ENCODE results near the gene IFNA21.

DNA sequence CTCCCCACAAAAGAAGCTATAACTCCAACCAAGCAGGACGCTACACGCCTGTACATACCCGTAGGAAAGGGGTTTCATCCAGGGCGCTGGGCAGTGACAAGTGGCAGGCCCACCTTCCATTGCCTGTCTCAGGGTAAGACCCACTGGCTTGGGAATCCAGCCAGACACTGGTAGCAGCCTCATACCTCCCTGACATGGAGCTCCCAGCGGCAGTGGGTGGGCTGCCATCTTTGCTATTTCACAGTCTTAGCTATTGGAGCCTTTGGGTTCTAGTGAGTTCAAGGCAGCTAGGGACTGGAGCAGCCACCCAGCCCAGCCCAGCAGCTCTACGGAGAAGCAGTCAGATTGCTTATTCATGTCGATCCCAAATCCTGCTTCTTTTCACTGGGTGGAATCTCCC, 43.9 kb upstream of the IFNA21 start:
- TF ChIP-seq, protein P1, sequence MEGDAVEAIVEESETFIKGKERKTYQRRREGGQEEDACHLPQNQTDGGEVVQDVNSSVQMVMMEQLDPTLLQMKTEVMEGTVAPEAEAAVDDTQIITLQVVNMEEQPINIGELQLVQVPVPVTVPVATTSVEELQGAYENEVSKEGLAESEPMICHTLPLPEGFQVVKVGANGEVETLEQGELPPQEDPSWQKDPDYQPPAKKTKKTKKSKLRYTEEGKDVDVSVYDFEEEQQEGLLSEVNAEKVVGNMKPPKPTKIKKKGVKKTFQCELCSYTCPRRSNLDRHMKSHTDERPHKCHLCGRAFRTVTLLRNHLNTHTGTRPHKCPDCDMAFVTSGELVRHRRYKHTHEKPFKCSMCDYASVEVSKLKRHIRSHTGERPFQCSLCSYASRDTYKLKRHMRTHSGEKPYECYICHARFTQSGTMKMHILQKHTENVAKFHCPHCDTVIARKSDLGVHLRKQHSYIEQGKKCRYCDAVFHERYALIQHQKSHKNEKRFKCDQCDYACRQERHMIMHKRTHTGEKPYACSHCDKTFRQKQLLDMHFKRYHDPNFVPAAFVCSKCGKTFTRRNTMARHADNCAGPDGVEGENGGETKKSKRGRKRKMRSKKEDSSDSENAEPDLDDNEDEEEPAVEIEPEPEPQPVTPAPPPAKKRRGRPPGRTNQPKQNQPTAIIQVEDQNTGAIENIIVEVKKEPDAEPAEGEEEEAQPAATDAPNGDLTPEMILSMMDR (IDR thresholded peaks at IDR 0.05; ENCODE audit: low read depth, low read length, missing input control), result no peak
- TF ChIP-seq JUND (IDR thresholded peaks at IDR 0.05) (no peak), YY1 (IDR thresholded peaks at IDR 0.05) (no peak), SP1 (IDR thresholded peaks at IDR 0.05) (no peak)
- TF ChIP-seq, protein P2, sequence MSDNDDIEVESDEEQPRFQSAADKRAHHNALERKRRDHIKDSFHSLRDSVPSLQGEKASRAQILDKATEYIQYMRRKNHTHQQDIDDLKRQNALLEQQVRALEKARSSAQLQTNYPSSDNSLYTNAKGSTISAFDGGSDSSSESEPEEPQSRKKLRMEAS (IDR thresholded peaks at IDR 0.05), result no peak
- TF ChIP-seq, protein P3, sequence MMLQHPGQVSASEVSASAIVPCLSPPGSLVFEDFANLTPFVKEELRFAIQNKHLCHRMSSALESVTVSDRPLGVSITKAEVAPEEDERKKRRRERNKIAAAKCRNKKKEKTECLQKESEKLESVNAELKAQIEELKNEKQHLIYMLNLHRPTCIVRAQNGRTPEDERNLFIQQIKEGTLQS (IDR thresholded peaks at IDR 0.05), result no peak
- TF ChIP-seq, protein P4, sequence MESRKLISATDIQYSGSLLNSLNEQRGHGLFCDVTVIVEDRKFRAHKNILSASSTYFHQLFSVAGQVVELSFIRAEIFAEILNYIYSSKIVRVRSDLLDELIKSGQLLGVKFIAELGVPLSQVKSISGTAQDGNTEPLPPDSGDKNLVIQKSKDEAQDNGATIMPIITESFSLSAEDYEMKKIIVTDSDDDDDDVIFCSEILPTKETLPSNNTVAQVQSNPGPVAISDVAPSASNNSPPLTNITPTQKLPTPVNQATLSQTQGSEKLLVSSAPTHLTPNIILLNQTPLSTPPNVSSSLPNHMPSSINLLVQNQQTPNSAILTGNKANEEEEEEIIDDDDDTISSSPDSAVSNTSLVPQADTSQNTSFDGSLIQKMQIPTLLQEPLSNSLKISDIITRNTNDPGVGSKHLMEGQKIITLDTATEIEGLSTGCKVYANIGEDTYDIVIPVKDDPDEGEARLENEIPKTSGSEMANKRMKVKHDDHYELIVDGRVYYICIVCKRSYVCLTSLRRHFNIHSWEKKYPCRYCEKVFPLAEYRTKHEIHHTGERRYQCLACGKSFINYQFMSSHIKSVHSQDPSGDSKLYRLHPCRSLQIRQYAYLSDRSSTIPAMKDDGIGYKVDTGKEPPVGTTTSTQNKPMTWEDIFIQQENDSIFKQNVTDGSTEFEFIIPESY (IDR thresholded peaks at IDR 0.05), result no peak
